Activated T-cell treated with anti-CD3 and anti-CD28 coated beads, Interleukin-2, amount 50 U/mL, for 24 hours (primary cell): Measurements from ENCODE around the gene MROH2B.

Experiments
- DNase-seq: peaks from one replicate; pipeline ENCODE4 v3.0.0-alpha.2; 2020
- H3K27ac Mint-ChIP-seq: 2 replicates; pipeline ENCODE4 v1.8.0; 2020; ENCODE audit warnings: mild to moderate bottlenecking, mixed read lengths
- H3K27me3 Mint-ChIP-seq: 2 replicates; pipeline ENCODE4 v1.8.0; 2020; ENCODE audit warnings: mixed read lengths
- H3K36me3 Mint-ChIP-seq: 2 replicates; pipeline ENCODE4 v1.8.0; 2020; ENCODE audit warnings: low read depth, mixed read lengths
- H3K4me1 Mint-ChIP-seq: 2 replicates; pipeline ENCODE4 v1.8.0; 2020; ENCODE audit warnings: low read depth, mixed read lengths
- H3K4me3 Mint-ChIP-seq: 2 replicates; pipeline ENCODE4 v1.8.0; 2020; ENCODE audit warnings: mild to moderate bottlenecking, moderate library complexity, mixed read lengths
- H3K9me3 Mint-ChIP-seq: 2 replicates; pipeline ENCODE4 v1.8.0; 2020; ENCODE audit warnings: mixed read lengths

MROH2B gene

DNA sequence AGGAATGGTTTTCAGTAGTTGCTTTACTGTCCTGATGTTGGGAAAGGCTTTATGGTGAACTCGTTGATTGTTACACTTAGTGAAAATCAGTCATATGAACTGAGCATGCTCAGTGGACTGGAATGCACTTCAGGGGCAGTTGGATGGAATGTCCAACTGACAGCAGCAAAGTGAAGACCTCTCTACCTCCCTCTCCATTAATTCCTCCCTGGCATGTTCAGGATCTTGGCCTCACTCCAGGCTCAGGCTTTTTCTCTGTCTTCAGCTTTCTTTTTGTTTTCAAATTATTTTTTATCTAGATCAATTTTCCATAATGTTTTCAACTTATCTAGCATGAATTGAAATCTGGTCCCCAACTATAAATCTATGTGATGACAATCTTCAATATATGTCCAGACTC lies at the start of gene MROH2B:
Gene MROH2B (minus strand): TSS at position 101 of the 400 bp plus-strand sequence. CDS start 490 bp downstream, outside the sequence.
- Mint-ChIP-seq H3K36me3 (no peaks in the 10 kb centered on the region), H3K4me3 (no peak within 1 kb of the TSS), H3K4me1 (no peaks in the 10 kb centered on the region)

GRCh38 chr5:41120600-41120999 lies 49.5 kb upstream of the MROH2B start:
- H3K27me3 Mint-ChIP-seq: no peaks in the 10 kb centered on the region
- no peak overlapping the region for H3K27ac Mint-ChIP-seq
- no peaks in the 10 kb centered on the region for H3K4me1 Mint-ChIP-seq
- no peaks in the 10 kb centered on the region for H3K36me3 Mint-ChIP-seq
- no peaks in the 10 kb centered on the region for H3K9me3 Mint-ChIP-seq
- no peak overlapping the region for H3K4me3 Mint-ChIP-seq
- DNase-seq: no peak

More for the DNA sequence above, at the start of gene MROH2B:
- H3K9me3 Mint-ChIP-seq: no peaks in the 10 kb centered on the region
- H3K27me3 Mint-ChIP-seq: no peaks in the 10 kb centered on the region
- no peak within 1 kb of the TSS for H3K27ac Mint-ChIP-seq
- DNase-seq: no peak

DNA sequence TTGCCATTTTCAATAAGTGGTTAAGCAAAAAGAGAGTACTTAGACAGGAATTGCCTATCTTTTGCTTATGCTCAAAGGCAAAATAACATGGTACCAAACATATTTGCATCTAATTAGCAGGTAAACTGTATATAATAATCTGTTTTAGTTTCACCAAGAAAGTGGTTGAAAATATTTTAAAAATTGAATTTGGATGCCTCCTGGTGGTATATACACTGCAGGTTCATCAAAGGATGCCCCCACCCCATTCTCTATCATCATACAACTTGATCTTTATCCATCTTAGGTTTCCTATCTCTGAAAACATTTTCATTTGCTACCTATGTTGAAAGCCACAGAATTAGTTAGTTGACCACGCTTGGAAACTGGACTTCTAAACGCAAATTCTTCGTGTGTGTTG lies 47.0 kb upstream of the MROH2B start:
- Mint-ChIP-seq H3K27ac (no peak overlapping the region), H3K9me3 (no peaks in the 10 kb centered on the region), H3K36me3 (no peaks in the 10 kb centered on the region), H3K4me1 (no peaks in the 10 kb centered on the region), H3K4me3 (no peak overlapping the region), H3K27me3 (no peaks in the 10 kb centered on the region)
- DNase-seq: no peak

- Mint-ChIP-seq H3K27me3 (no peaks in the 10 kb centered on the region), H3K9me3 (no peaks in the 10 kb centered on the region), H3K4me1 (no peaks in the 10 kb centered on the region), H3K4me3 (no peak overlapping the region), H3K36me3 (no peaks in the 10 kb centered on the region), H3K27ac (no peak overlapping the region)
- DNase-seq: no peak
Measured at GRCh38 chr5:41115281-41115680, 44.1 kb upstream of the MROH2B start.

- no peak overlapping the region for H3K4me3 Mint-ChIP-seq
- peaks cover 2% of the 10 kb centered on the region for H3K9me3 Mint-ChIP-seq
- H3K36me3 Mint-ChIP-seq: no peaks in the 10 kb centered on the region
- no peak overlapping the region for H3K27ac Mint-ChIP-seq
- DNase-seq: no peak
- no peaks in the 10 kb centered on the region for H3K27me3 Mint-ChIP-seq
- no peaks in the 10 kb centered on the region for H3K4me1 Mint-ChIP-seq
Measured at GRCh38 chr5:41112486-41113455, 41.6 kb upstream of the MROH2B start.

GRCh38 chr5:41109186-41109585 lies 38.0 kb upstream of the MROH2B start:
- H3K36me3 Mint-ChIP-seq: no peaks in the 10 kb centered on the region
- DNase-seq: no peak
- H3K27me3 Mint-ChIP-seq: no peaks in the 10 kb centered on the region
- H3K4me3 Mint-ChIP-seq: no peak overlapping the region
- no peak overlapping the region for H3K27ac Mint-ChIP-seq
- no peaks in the 10 kb centered on the region for H3K4me1 Mint-ChIP-seq
- H3K9me3 Mint-ChIP-seq: peaks cover 2% of the 10 kb centered on the region

GRCh38 chr5:41102341-41102740 lies 31.2 kb upstream of the MROH2B start:
- Mint-ChIP-seq H3K4me1 (no peaks in the 10 kb centered on the region), H3K9me3 (no peaks in the 10 kb centered on the region), H3K27me3 (no peaks in the 10 kb centered on the region), H3K36me3 (no peaks in the 10 kb centered on the region), H3K27ac (no peak overlapping the region), H3K4me3 (no peak overlapping the region)
- DNase-seq: no peak

DNA sequence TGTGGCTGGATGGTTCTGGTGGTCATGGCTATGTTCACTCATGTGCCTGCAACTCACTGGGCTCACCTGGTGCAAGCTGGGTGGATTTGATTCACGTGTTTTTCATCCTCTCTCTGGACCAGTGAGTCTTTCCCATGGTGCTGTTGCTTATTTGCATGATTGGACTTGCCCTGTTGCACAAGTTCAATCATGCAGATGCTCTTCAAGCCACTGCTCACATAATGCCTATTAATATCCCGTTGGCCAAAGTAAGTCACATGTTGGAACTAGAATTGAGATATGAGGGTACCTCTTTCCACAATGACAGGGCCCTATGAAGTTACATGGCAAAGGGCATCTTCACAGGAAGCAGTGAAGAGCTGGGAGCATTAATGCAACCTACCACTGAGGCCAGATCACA lies 26.5 kb upstream of the MROH2B start:
- no peaks in the 10 kb centered on the region for H3K9me3 Mint-ChIP-seq
- no peak overlapping the region for H3K4me3 Mint-ChIP-seq
- DNase-seq: no peak
- H3K27me3 Mint-ChIP-seq: no peaks in the 10 kb centered on the region
- no peaks in the 10 kb centered on the region for H3K4me1 Mint-ChIP-seq
- no peak overlapping the region for H3K27ac Mint-ChIP-seq
- H3K36me3 Mint-ChIP-seq: no peaks in the 10 kb centered on the region

GRCh38 chr5:41095324-41096101 lies 24.4 kb upstream of the MROH2B start:
- no peak overlapping the region for H3K27ac Mint-ChIP-seq
- no peaks in the 10 kb centered on the region for H3K4me1 Mint-ChIP-seq
- no peak overlapping the region for H3K4me3 Mint-ChIP-seq
- H3K36me3 Mint-ChIP-seq: no peaks in the 10 kb centered on the region
- H3K9me3 Mint-ChIP-seq: no peaks in the 10 kb centered on the region
- no peak for DNase-seq
- H3K27me3 Mint-ChIP-seq: no peaks in the 10 kb centered on the region

- DNase-seq: no peak
- no peak overlapping the region for H3K27ac Mint-ChIP-seq
- no peaks in the 10 kb centered on the region for H3K36me3 Mint-ChIP-seq
- H3K9me3 Mint-ChIP-seq: no peaks in the 10 kb centered on the region
- no peaks in the 10 kb centered on the region for H3K27me3 Mint-ChIP-seq
- H3K4me1 Mint-ChIP-seq: no peaks in the 10 kb centered on the region
- H3K4me3 Mint-ChIP-seq: no peak overlapping the region
Measured at GRCh38 chr5:41094871-41095270, 23.7 kb upstream of the MROH2B start.

DNA sequence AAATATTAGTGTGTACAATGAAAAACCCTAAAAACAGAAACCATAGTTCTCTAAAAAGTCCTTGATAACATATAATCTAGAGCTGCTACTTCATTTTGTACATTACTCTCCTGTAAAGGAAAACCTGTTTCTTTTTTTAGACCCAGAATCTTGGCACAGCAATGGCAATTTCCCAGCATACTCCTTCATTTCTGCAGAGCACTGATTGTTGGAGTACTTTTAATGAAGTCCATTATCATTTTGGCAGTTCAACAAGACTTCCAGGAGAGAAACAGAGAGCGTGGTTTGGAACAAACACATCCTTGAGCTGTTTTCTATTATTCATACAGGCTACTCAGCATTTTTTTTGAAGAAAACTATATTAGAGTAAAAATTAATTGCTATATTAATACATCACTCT lies 22.7 kb upstream of the MROH2B start:
- H3K4me1 Mint-ChIP-seq: no peaks in the 10 kb centered on the region
- no peak for DNase-seq
- peaks cover 2% of the 10 kb centered on the region for H3K9me3 Mint-ChIP-seq
- no peaks in the 10 kb centered on the region for H3K27me3 Mint-ChIP-seq
- H3K36me3 Mint-ChIP-seq: no peaks in the 10 kb centered on the region
- no peak overlapping the region for H3K27ac Mint-ChIP-seq
- H3K4me3 Mint-ChIP-seq: no peak overlapping the region

DNA sequence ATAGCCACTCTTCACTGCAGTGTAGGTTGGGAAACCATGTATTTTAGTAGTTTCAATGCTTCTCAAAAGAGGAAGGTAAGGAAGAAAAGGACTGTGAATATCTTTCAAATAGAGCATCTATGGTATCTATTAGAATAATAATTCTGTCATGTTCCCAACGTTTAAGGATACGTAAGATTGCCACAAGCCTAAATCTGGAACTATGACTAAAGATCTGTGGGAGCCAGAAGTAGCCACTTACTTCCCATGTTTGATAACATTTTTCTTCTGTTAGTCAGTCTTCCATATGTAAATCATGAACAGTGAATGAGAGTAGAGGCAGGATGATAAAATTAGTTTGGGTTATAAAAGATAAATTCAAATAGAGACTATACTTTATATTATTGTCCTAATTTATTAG lies 16.3 kb upstream of the MROH2B start:
- H3K27me3 Mint-ChIP-seq: no peaks in the 10 kb centered on the region
- no peaks in the 10 kb centered on the region for H3K4me1 Mint-ChIP-seq
- H3K9me3 Mint-ChIP-seq: peaks cover 6% of the 10 kb centered on the region
- no peaks in the 10 kb centered on the region for H3K36me3 Mint-ChIP-seq
- H3K4me3 Mint-ChIP-seq: no peak overlapping the region
- DNase-seq: no peak
- H3K27ac Mint-ChIP-seq: no peak overlapping the region

GRCh38 chr5:41083306-41083705 lies 12.2 kb upstream of the MROH2B start:
- no peak for DNase-seq
- H3K9me3 Mint-ChIP-seq: peaks cover 3% of the 10 kb centered on the region
- H3K4me1 Mint-ChIP-seq: no peaks in the 10 kb centered on the region
- no peak overlapping the region for H3K27ac Mint-ChIP-seq
- H3K27me3 Mint-ChIP-seq: no peaks in the 10 kb centered on the region
- no peak overlapping the region for H3K4me3 Mint-ChIP-seq
- H3K36me3 Mint-ChIP-seq: no peaks in the 10 kb centered on the region

DNA sequence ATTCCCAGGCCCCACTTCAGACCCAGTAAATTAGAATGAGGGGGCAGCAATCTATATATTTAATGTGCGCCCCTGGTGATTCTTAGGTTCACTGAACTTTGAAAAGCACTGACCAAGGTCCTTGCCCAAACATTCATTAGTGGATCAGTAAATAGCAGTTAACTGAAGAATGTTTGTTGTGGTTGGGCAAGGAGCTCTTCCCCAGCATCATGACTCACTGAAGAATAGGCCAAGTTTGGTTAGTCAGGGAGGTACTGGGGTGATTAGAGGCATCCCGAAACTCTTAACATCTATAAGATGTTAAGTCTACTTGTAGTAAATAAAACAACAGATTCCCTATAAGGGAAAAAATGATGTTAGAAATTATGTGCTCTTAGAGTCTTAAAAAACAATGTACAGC lies 833 bp upstream of the MROH2B start:
- Mint-ChIP-seq H3K9me3 (no peaks in the 10 kb centered on the region), H3K27me3 (no peaks in the 10 kb centered on the region), H3K36me3 (no peaks in the 10 kb centered on the region), H3K4me3 (no peak overlapping the region), H3K27ac (no peak overlapping the region), H3K4me1 (no peaks in the 10 kb centered on the region)
- no peak for DNase-seq
